Mesenchymal stem cell (in vitro differentiated cells and primary cell): ENCODE data around the gene AQP4.

Source experiments
- DNase-seq: peaks from one replicate; pipeline ENCODE4 v3.0.0-alpha.2; 2013
- H2AFZ ChIP-seq: one replicate; pipeline ENCODE4 v1.6.1; 2013; ENCODE audit warnings: low read depth, mild to moderate bottlenecking, control low read depth, inconsistent platforms, low read length, moderate library complexity
- H2AK5ac ChIP-seq: 2 replicates; pipeline ENCODE4 v1.6.1; 2013; ENCODE audit warnings: low read length, moderate library complexity, mild to moderate bottlenecking, inconsistent platforms; ENCODE audit not compliant: severe bottlenecking
- H2BK120ac ChIP-seq: one replicate; pipeline ENCODE4 v1.6.1; 2013; ENCODE audit warnings: low read depth, mild to moderate bottlenecking, inconsistent platforms, low read length, moderate library complexity
- H2BK12ac ChIP-seq, 2 experiments: one replicate each; pipeline ENCODE4 v1.6.1; 2013; ENCODE audit warnings: inconsistent platforms in 2 of 2, low read length in 2 of 2, mild to moderate bottlenecking in 2 of 2, moderate library complexity in 2 of 2, control low read depth in 1 of 2
- H2BK15ac ChIP-seq: one replicate; pipeline ENCODE4 v1.6.1; 2013; ENCODE audit warnings: mild to moderate bottlenecking, low read depth, inconsistent platforms; ENCODE audit not compliant: poor library complexity, severe bottlenecking
- H2BK5ac ChIP-seq: 2 replicates; pipeline ENCODE4 v1.6.1; 2013; ENCODE audit warnings: low read depth, mild to moderate bottlenecking, low read length, control low read depth, inconsistent platforms; ENCODE audit not compliant: poor library complexity, severe bottlenecking
- H3K14ac ChIP-seq, 2 experiments: one replicate each; pipeline ENCODE4 v1.6.1; 2013; ENCODE audit warnings: inconsistent platforms in 2 of 2, low read length in 2 of 2, control low read depth in 1 of 2, mild to moderate bottlenecking in 1 of 2, moderate library complexity in 1 of 2
- H3K18ac ChIP-seq, 2 experiments: one replicate each; pipeline ENCODE4 v1.6.1; 2013; ENCODE audit warnings: inconsistent platforms in 2 of 2, low read length in 2 of 2, control low read depth in 1 of 2, low read depth in 1 of 2, mild to moderate bottlenecking in 1 of 2
- H3K23ac ChIP-seq, 2 experiments: one replicate each; pipeline ENCODE4 v1.6.1; 2013; ENCODE audit warnings: inconsistent platforms in 2 of 2, low read length in 2 of 2, mild to moderate bottlenecking in 2 of 2, moderate library complexity in 2 of 2, control low read depth in 1 of 2
- H3K27ac ChIP-seq: 2 replicates; pipeline ENCODE4 v1.5.1; 2013; ENCODE audit warnings: mild to moderate bottlenecking, moderate library complexity, low read length, control low read depth, inconsistent platforms; ENCODE audit not compliant: poor library complexity, severe bottlenecking
- H3K27me3 ChIP-seq, 2 experiments: 2 replicates each; pipeline versions ENCODE4 v1.6.1 to v1.7.0; 2013; ENCODE audit warnings: low read length in 2 of 2, mild to moderate bottlenecking in 2 of 2, moderate library complexity in 2 of 2, control low read depth in 1 of 2, inconsistent platforms in 1 of 2; ENCODE audit not compliant: control insufficient read depth in 1 of 2, insufficient read depth in 1 of 2
- H3K36me3 ChIP-seq, 2 experiments: 2 replicates each; pipeline versions ENCODE4 v1.6.1 to v1.7.0; 2013; ENCODE audit warnings: low read length in 2 of 2, control low read depth in 1 of 2, inconsistent platforms in 1 of 2, low read depth in 1 of 2, mild to moderate bottlenecking in 1 of 2; ENCODE audit not compliant: insufficient read depth in 2 of 2, control insufficient read depth in 1 of 2
- H3K4ac ChIP-seq, 2 experiments: one replicate each; pipeline ENCODE4 v1.6.1; 2013; ENCODE audit warnings: inconsistent platforms in 2 of 2, low read length in 2 of 2, mild to moderate bottlenecking in 2 of 2, moderate library complexity in 2 of 2, control low read depth in 1 of 2, low read depth in 1 of 2
- H3K4me1 ChIP-seq: 2 replicates; pipeline ENCODE4 v1.6.1; 2013; ENCODE audit warnings: low read depth, low read length, control low read depth; ENCODE audit not compliant: control insufficient read depth, insufficient read depth
- H3K4me2 ChIP-seq: 2 replicates; pipeline ENCODE4 v1.6.1; 2013; ENCODE audit warnings: low read length, mild to moderate bottlenecking, inconsistent platforms; ENCODE audit not compliant: poor library complexity, severe bottlenecking
- H3K4me3 ChIP-seq, 2 experiments: 2 replicates each; pipeline versions ENCODE4 v1.5.1 to v1.7.0; 2013; ENCODE audit warnings: low read length in 2 of 2, mild to moderate bottlenecking in 2 of 2, control low read depth in 1 of 2, low read depth in 1 of 2; ENCODE audit not compliant: insufficient read depth in 1 of 2
- H3K79me1 ChIP-seq: replicated peaks from 2 replicates; pipeline ENCODE4 v1.6.1; 2013; ENCODE audit warnings: mild to moderate bottlenecking, control low read depth, low read length, inconsistent platforms; ENCODE audit not compliant: poor library complexity, severe bottlenecking
- H3K9ac ChIP-seq: 2 replicates; pipeline ENCODE4 v1.7.0; 2013; ENCODE audit warnings: mild to moderate bottlenecking, low read length, moderate library complexity
- H3K9me3 ChIP-seq: 2 replicates; pipeline ENCODE4 v1.7.0; 2013; ENCODE audit warnings: mild to moderate bottlenecking, low read length; ENCODE audit not compliant: control insufficient read depth
- H4K8ac ChIP-seq: one replicate; pipeline ENCODE4 v1.6.1; 2013; ENCODE audit warnings: inconsistent platforms, mild to moderate bottlenecking, low read length, moderate library complexity
- H4K91ac ChIP-seq: one replicate; pipeline ENCODE4 v1.6.1; 2013; ENCODE audit warnings: mild to moderate bottlenecking, low read length, inconsistent platforms
- WGBS: methylation state at CpG from one replicate; pipeline ENCODE4 v1.1.7; 2013; ENCODE audit warnings: mixed read lengths; 5-methylcytosine and 5-hydroxymethylcytosine counted together

Gene AQP4

GRCh38 chr18:26818461-26818860 lies 47.0 kb downstream of the AQP4 start:
- H3K14ac ChIP-seq: no peak overlapping the region
- H3K4ac ChIP-seq: no peak overlapping the region
- H3K27me3 ChIP-seq: no peaks in the 10 kb centered on the region
- 37% methylated on average over 1 of the region's 1 CpG for WGBS
- no peak overlapping the region for H3K9ac ChIP-seq
- no peak overlapping the region for H4K91ac ChIP-seq
- no peak overlapping the region for H3K4me3 ChIP-seq
- no peak overlapping the region for H3K27ac ChIP-seq
- no peak overlapping the region for H2BK15ac ChIP-seq
- peak overlapping the region; percentile 76 for H2BK5ac ChIP-seq
- H3K4me2 ChIP-seq: no peak overlapping the region
- no peak overlapping the region for H2BK12ac ChIP-seq
- no peak for DNase-seq
- no peak overlapping the region for H2AK5ac ChIP-seq
- no peaks in the 10 kb centered on the region for H3K36me3 ChIP-seq
- no peak overlapping the region for H4K8ac ChIP-seq
- H3K4me1 ChIP-seq: no peaks in the 10 kb centered on the region
- H3K9me3 ChIP-seq: peaks cover 9% of the 10 kb centered on the region
- H3K23ac ChIP-seq: no peak overlapping the region
- H3K79me1 ChIP-seq: no peaks in the 10 kb centered on the region
- H3K18ac ChIP-seq: no peak overlapping the region
- H2BK120ac ChIP-seq: no peak overlapping the region
- no peak overlapping the region for H2AFZ ChIP-seq

DNA sequence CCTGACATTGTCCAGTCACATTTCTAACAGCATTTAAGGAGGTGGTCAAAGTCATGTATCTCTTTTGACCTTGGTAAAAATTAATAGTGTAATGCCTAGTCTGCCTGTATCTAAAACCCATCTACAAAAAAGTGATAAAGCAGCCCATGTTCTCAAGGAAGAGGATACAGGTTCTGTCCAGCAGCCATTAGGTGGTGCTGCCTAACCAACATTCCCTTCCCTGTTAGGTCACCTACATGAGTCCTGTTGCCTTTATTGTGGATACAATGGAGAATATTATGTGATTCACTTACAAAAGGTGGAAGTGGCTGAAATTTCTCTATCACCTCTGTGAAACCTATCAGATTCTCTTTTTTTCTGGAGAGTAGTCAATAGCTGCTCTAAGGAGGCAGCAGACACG lies 52.5 kb downstream of the AQP4 start:
- no peak overlapping the region for H2AFZ ChIP-seq
- no peak overlapping the region for H3K14ac ChIP-seq

GRCh38 chr18:26812462-26812861 lies 53.0 kb downstream of the AQP4 start:
- Histone ChIP-seq H3K18ac (no peak overlapping the region), H3K4ac (no peak overlapping the region), H3K23ac (no peak overlapping the region), H3K14ac (no peak overlapping the region), H3K4me3 (no peak overlapping the region), H2BK12ac (no peak overlapping the region), H2AFZ (no peak overlapping the region), H2BK120ac (no peak overlapping the region), H4K91ac (no peak overlapping the region), H2BK15ac (no peak overlapping the region), H3K4me2 (no peak overlapping the region), H3K4me1 (no peaks in the 10 kb centered on the region), H2AK5ac (no peak overlapping the region), H3K36me3 (no peaks in the 10 kb centered on the region), H3K9me3 (no peaks in the 10 kb centered on the region), H2BK5ac (no peak overlapping the region), H3K27me3 (no peaks in the 10 kb centered on the region), H4K8ac (no peak overlapping the region), H3K79me1 (no peaks in the 10 kb centered on the region), H3K27ac (no peak overlapping the region), H3K9ac (no peak overlapping the region)
- 100% methylated on average over 1 of the region's 3 CpGs for WGBS
- no peak for DNase-seq

More for the DNA sequence above, 52.5 kb downstream of the AQP4 start:
- Histone ChIP-seq H2AK5ac (no peak overlapping the region), H4K91ac (no peak overlapping the region), H2BK5ac (no peak overlapping the region), H3K4me2 (no peak overlapping the region), H3K23ac (no peak overlapping the region), H3K79me1 (no peaks in the 10 kb centered on the region), H3K9me3 (peaks cover 3% of the 10 kb centered on the region), H3K4ac (no peak overlapping the region), H2BK12ac (no peak overlapping the region), H3K36me3 (no peaks in the 10 kb centered on the region), H3K4me1 (no peaks in the 10 kb centered on the region), H3K27ac (no peak overlapping the region), H2BK15ac (no peak overlapping the region), H3K18ac (no peak overlapping the region), H3K27me3 (no peaks in the 10 kb centered on the region), H3K4me3 (no peak overlapping the region), H4K8ac (no peak overlapping the region), H3K9ac (no peak overlapping the region), H2BK120ac (no peak overlapping the region)
- no CpG with 5 or more reads among the region's 1 CpG for WGBS
- peak; percentile 2 for DNase-seq

DNA sequence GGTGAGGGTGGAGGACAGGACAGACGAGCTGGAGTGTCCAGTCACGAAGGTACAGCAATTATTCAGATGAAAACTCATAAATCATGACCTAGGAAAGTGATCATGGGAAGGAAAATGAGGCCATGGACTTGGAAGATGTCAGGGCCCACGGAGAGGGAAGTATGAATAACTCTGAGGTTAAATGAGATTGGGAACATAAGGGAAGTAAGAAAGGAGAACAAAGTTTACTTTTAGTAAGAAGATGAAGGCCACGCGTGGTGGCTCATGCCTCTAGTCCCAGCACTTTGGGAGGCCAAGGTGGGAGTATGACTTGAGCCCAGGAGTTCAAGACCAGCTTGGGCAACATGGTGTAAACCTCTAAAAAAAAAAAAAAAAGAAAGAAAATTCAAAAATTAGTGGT lies 56.2 kb downstream of the AQP4 start:
- H3K4me1 ChIP-seq: peaks cover 3% of the 10 kb centered on the region
- no peak overlapping the region for H3K14ac ChIP-seq
- H3K79me1 ChIP-seq: no peaks in the 10 kb centered on the region
- H2AFZ ChIP-seq: no peak overlapping the region
- H4K8ac ChIP-seq: no peak overlapping the region
- no peaks in the 10 kb centered on the region for H3K36me3 ChIP-seq
- H3K27ac ChIP-seq: no peak overlapping the region
- no peaks in the 10 kb centered on the region for H3K9me3 ChIP-seq
- H2AK5ac ChIP-seq: no peak overlapping the region
- no peaks in the 10 kb centered on the region for H3K27me3 ChIP-seq
- H2BK12ac ChIP-seq: no peak overlapping the region
- DNase-seq: no peak
- H2BK15ac ChIP-seq: no peak overlapping the region
- WGBS: 64% methylated on average over 5 of the region's 5 CpGs
- no peak overlapping the region for H3K4me3 ChIP-seq
- no peak overlapping the region for H4K91ac ChIP-seq
- H3K4me2 ChIP-seq: no peak overlapping the region
- no peak overlapping the region for H3K9ac ChIP-seq
- no peak overlapping the region for H3K18ac ChIP-seq
- H2BK120ac ChIP-seq: no peak overlapping the region
- H3K4ac ChIP-seq: no peak overlapping the region
- H2BK5ac ChIP-seq: no peak overlapping the region
- H3K23ac ChIP-seq: no peak overlapping the region
